ENCODE results near the gene MAPRE3. TPM values are rescaled to one million over a fixed set of nuclear protein-coding genes. Genes with fewer than 3 reads are reported as not detected.
"Not testable (repeated sequence)": the region's sequence is repeated elsewhere in the genome, so short reads cannot be mapped to it uniquely, and the experiment has no call there.

MAPRE3 gene
- total RNA-seq, 4 donors from 2014 or later, result 4.2 to 14.9 (median 5.9) TPM

- no peaks in the 10 kb centered on the region for H3K9me3 ChIP-seq
- H3K27me3 ChIP-seq, result no peaks in the 10 kb centered on the region
- DNase-seq, result no peak
- no peak overlapping the region for H3K4me3 ChIP-seq
- no peak for TF ChIP-seq POLR2A (IDR thresholded peaks at IDR 0.05)
- no peak for TF ChIP-seq CTCF (IDR thresholded peaks at IDR 0.05)
- H3K36me3 ChIP-seq, result peaks cover 0 to 9% (median 0%) of the 10 kb centered on the region in 3 donors
- peaks cover 0 to 54% (median 16%) of the 10 kb centered on the region in 4 donors for H3K4me1 ChIP-seq
- peak overlapping the region in 3 of 4 donors; percentile 24 to 88 (median 43) for H3K27ac ChIP-seq
These were observed 103.3 kb downstream of the MAPRE3 start for GRCh38 chr2:27073782-27074181.

DNA sequence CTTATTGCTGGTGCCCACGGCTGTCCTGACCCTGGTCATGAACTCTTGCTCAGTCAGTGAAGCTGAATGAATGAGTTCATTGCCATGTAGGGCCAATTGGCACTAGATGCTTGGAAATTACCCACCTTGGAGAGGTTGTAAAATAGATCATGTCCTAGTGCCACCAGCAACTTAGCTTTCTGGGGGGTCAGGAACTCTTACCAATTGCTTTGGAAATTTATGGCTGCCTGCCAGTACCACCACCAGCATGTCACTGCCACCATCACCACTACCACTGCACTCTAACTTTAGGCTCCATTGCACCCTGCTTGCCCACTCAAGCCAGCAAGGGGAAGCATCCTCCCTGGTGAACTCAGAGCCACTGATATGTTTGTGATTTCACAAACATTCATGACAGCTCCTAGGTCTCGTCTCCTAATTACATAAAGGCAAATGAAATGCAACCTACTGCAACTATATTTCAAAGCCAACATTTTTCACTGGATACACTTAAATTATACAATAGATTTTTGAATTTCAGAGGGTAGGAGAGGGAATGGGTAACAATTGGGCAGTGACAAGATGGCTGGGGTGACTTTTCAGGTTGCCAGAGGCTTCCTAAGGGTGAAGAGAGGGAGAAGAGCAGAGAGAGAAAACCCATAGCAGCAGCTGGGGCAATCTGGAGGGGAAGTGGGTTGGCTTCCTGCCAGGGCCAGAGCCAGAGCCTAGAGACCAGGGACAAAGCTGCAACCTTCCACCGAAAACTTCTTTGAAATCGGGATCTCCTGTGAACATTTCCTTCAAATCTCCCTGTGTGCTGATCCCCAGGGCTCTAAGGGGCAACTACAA lies 104.5 kb downstream of the MAPRE3 start:
- Histone ChIP-seq H3K36me3 (no peaks in the 10 kb centered on the region), H3K27me3 (no peaks in the 10 kb centered on the region), H3K9me3 (no peaks in the 10 kb centered on the region), H3K4me1 (peaks cover 0 to 43% (median 16%) of the 10 kb centered on the region in 4 donors), H3K27ac (peak overlapping the region; percentile 24 to 88 (median 53)), H3K4me3 (no peak overlapping the region)
- TF ChIP-seq POLR2A (IDR thresholded peaks at IDR 0.05), result no peak
- no peak for TF ChIP-seq CTCF (IDR thresholded peaks at IDR 0.05)
- DNase-seq, result peak in 2 of 3 donors; percentile 77 to 88

DNA sequence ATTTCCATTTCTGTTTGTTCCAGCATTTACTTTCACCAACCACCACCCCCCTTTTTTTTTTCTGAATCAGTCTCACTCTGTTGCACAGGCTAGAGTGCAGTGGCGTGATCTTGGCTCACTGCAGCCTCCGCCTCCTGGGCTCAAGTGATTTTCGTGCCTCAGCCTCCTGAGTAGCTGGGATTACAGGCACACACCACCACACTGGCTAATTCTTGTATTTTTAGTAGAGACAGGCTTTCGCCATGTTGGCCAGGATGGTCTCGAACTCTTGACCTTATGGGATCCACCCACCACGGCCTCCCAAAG lies 105.1 kb downstream of the MAPRE3 start:
- not testable (repeated sequence) for H3K36me3 ChIP-seq, H3K9me3 ChIP-seq, DNase-seq, H3K27me3 ChIP-seq, H3K4me3 ChIP-seq
- peak overlapping the region in 3 of 4 donors; percentile 48 to 88 (median 58) for H3K27ac ChIP-seq
- H3K4me1 ChIP-seq, result peaks cover 0 to 42% (median 11%) of the 10 kb centered on the region in 4 donors

DNA sequence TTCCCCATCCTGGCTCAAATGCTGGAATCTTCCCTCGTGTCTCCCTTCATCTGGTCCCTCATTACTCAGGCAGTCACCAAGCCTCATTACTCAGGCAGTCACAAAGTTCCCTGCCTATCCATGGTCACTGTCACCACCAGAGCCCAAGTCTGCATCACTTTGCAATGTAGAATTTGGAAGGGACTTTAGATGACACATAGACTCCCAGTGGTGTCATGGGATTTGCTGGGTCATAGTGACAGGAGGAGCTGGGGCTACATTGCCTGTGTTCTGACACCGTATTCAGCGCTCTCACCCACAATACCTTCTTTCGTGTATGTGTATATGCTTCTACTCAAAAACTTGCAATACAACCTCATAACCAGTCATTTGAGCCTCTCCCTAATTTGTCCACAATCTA lies 105.9 kb downstream of the MAPRE3 start:
- Histone ChIP-seq H3K9me3 (no peaks in the 10 kb centered on the region), H3K36me3 (no peaks in the 10 kb centered on the region), H3K4me3 (no peak overlapping the region), H3K27me3 (no peaks in the 10 kb centered on the region), H3K4me1 (peaks cover 0 to 47% (median 9%) of the 10 kb centered on the region in 4 donors), H3K27ac (peak overlapping the region in 3 of 4 donors; percentile 10 to 90 (median 58))
- no peak for DNase-seq
- TF ChIP-seq POLR2A (IDR thresholded peaks at IDR 0.05) (no peak), CTCF (IDR thresholded peaks at IDR 0.05) (no peak)

Other genes starting within 250 kb of the MAPRE3 start
- 10 to 100 TPM; 13.2 to 49.1 (median 38.1) TPM for gene SLC35F6, start 206.4 kb upstream of the MAPRE3 start, total RNA-seq
- gene CENPA, start 184.6 kb upstream of the MAPRE3 start, total RNA-seq, result 1 to 10 TPM in 2 of 4 donors, not detected in 2; 1.6 to 2.1 TPM
- under 1 TPM in 2 of 4 donors, not detected in 2; 0.13 to 0.83 TPM for gene DPYSL5, start 122.5 kb upstream of the MAPRE3 start, total RNA-seq
- 100 to 1,000 TPM in 1 of 4 donors, 10 to 100 TPM in 3; 50.1 to 121 (median 82.0) TPM for gene TMEM214, start 62.3 kb downstream of the MAPRE3 start, total RNA-seq
- 10 to 100 TPM in 3 of 4 donors, 1 to 10 TPM in 1; 7.5 to 18.2 (median 12.3) TPM for gene AGBL5, start 81.0 kb downstream of the MAPRE3 start, total RNA-seq
- 100 to 1,000 TPM; 136 to 329 (median 225) TPM for gene OST4, start 101.0 kb downstream of the MAPRE3 start, total RNA-seq
- 10 to 100 TPM in 2 of 4 donors, 1 to 10 TPM in 2; 7.9 to 32.2 (median 13.3) TPM for gene EMILIN1, start 108.0 kb downstream of the MAPRE3 start, total RNA-seq
- 100 to 1,000 TPM in 3 of 4 donors, 10 to 100 TPM in 1; 40.4 to 576 (median 435) TPM for gene KHK, start 116.1 kb downstream of the MAPRE3 start, total RNA-seq
- 1 to 10 TPM in 2 of 4 donors, not detected in 2; 2.5 to 5.6 TPM for gene CGREF1, start 148.5 kb downstream of the MAPRE3 start, total RNA-seq
- gene ABHD1, start 153.2 kb downstream of the MAPRE3 start, total RNA-seq, result 1 to 10 TPM in 1 of 4 donors, not detected in 3; 2.8 TPM
- gene PREB, start 164.0 kb downstream of the MAPRE3 start, total RNA-seq, result 100 to 1,000 TPM in 1 of 4 donors, 10 to 100 TPM in 3; 66.5 to 106 (median 69.4) TPM
- not detected for gene PRR30, start 168.8 kb downstream of the MAPRE3 start, total RNA-seq
- not detected for gene TCF23, start 178.4 kb downstream of the MAPRE3 start, total RNA-seq
- 100 to 1,000 TPM in 2 of 4 donors, 10 to 100 TPM in 2; 88.3 to 121 (median 101) TPM for gene ATRAID, start 241.4 kb downstream of the MAPRE3 start, total RNA-seq
- gene SLC5A6, start 241.6 kb downstream of the MAPRE3 start, total RNA-seq, result 10 to 100 TPM; 42.3 to 78.4 (median 65.8) TPM
- gene CAD, start 246.7 kb downstream of the MAPRE3 start, total RNA-seq, result 10 to 100 TPM; 21.2 to 42.9 (median 36.7) TPM

Measured in Peyer's patch (tissue), 4 donors.